SW480 (cell line): Measurements from ENCODE around the gene ARHGAP15.
"Not testable (repeated sequence)": the region's sequence is repeated elsewhere in the genome, so short reads cannot be mapped to it uniquely, and the experiment has no call there.

ENCODE experiments used
- DNase-seq: peaks from one replicate; pipeline ENCODE4 v3.0.0-alpha.2; 2016; ENCODE audit warnings: low spot score

ARHGAP15 gene

GRCh38 chr2:143128681-143129580, at the start of gene ARHGAP15:
TSS of gene ARHGAP15 (plus strand) at chr2:143129419.
- DNase-seq, result no peak

GRCh38 chr2:143081616-143082015, 47.6 kb upstream of the ARHGAP15 start:
- DNase-seq, result no peak

- no peak for DNase-seq
Measured at GRCh38 chr2:143083636-143084035, 45.6 kb upstream of the ARHGAP15 start.

- DNase-seq, result no peak
Measured at GRCh38 chr2:143084462-143084861, 44.8 kb upstream of the ARHGAP15 start.

- DNase-seq, result no peak
Measured at GRCh38 chr2:143085125-143085784, 44.0 kb upstream of the ARHGAP15 start.

- DNase-seq, result no peak
Measured at GRCh38 chr2:143087033-143087432, 42.2 kb upstream of the ARHGAP15 start.

GRCh38 chr2:143088388-143088787, 40.8 kb upstream of the ARHGAP15 start:
- no peak for DNase-seq

- not testable (repeated sequence) for DNase-seq
Measured at GRCh38 chr2:143089520-143089919, 39.7 kb upstream of the ARHGAP15 start.

GRCh38 chr2:143110758-143111428, 18.3 kb upstream of the ARHGAP15 start:
- DNase-seq, result peak; percentile 43

GRCh38 chr2:143117225-143117624, 12.0 kb upstream of the ARHGAP15 start:
- DNase-seq, result no peak

- DNase-seq, result no peak
Measured at GRCh38 chr2:143121079-143121478, 8.1 kb upstream of the ARHGAP15 start.

GRCh38 chr2:143121957-143122356, 7.3 kb upstream of the ARHGAP15 start:
- DNase-seq, result no peak

GRCh38 chr2:143123911-143124310, 5.3 kb upstream of the ARHGAP15 start:
- no peak for DNase-seq

GRCh38 chr2:143124445-143124844, 4.8 kb upstream of the ARHGAP15 start:
- DNase-seq, result no peak

- DNase-seq, result no peak
Measured at GRCh38 chr2:143125717-143126116, 3.5 kb upstream of the ARHGAP15 start.

- DNase-seq, result no peak
Measured at GRCh38 chr2:143132355-143132754, 3.1 kb downstream of the ARHGAP15 start.

- DNase-seq, result no peak
Measured at GRCh38 chr2:143133783-143134182, 4.6 kb downstream of the ARHGAP15 start.

- DNase-seq, result no peak
Measured at GRCh38 chr2:143138292-143138691, 9.1 kb downstream of the ARHGAP15 start.

GRCh38 chr2:143139835-143140393, 10.7 kb downstream of the ARHGAP15 start:
- no peak for DNase-seq

- no peak for DNase-seq
Measured at GRCh38 chr2:143140864-143141661, 11.8 kb downstream of the ARHGAP15 start.

GRCh38 chr2:143142598-143142997, 13.4 kb downstream of the ARHGAP15 start:
- no peak for DNase-seq
